Stimulated activated CD8-positive, alpha-beta memory T cell treated with anti-CD3 and anti-CD28 coated beads, Interleukin-15, amount 100 ng/mL, for 4 hours (primary cell): ENCODE measurements around the gene PRKN.
"Not testable (repeated sequence)": the region's sequence is repeated elsewhere in the genome, so short reads cannot be mapped to it uniquely, and the experiment has no call there.

Experiments
- DNase-seq, 2 donors: peaks; one replicate each; pipeline ENCODE4 v3.0.0-alpha.2; 2020; ENCODE audit warnings: low read depth in 2 of 2

Gene PRKN

DNA sequence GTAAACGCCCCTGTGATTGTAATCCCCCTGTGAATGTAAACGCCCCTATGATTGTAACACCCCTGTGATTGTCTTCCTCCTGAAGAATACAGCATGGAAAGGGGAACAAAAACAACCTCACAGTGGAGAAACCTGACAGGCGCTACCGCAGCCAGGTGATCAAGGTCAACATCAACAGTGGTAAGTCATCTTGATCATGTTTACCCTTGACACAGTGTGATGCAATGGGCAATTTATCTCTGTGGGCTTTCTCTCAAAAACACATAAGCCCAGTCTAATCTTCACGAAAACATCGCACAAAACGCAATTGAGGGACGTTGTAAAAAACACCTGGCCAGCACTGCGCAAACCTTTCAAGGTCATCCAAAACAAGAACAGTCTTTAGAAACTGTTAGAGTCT, 277.2 kb downstream of the PRKN start:
- DNase-seq = no peak

DNA sequence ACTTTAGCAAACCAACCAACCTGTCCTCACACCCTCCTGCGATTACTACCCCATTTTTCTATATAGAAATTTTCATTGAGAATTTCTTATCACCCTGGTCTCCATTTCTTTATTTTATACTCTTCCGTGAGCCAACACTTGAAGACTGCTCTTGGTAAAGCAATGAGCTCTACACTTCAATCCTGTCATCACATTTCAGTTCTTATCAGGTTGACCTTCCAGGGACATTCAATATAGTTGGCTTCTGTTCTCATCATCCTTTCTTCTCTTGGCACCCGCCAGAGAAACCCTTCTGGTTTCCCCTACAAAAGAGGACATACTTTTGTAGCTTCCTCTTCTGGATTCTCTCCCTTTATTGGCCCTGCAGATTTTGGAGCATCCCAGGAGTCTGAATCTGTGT, 279.3 kb downstream of the PRKN start:
- DNase-seq = no peak

DNA sequence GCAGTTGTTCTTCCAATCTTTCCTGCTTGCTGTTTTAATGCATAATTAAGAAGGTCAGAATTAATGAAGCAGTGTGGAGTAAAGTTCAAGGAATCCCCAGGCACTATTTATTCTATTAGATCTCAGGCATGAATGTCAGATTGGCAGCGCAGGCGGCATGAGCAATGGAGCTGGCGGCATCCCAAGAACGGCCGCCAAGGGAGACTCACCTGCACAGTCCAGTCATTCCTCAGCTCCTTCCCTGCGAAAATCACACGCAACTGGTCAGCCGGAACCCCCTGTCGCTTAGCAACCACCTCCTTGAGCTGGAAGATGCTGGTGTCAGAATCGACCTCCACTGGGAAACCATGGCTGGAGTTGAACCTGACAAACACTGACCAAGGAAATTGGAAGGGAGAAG, 284.5 kb downstream of the PRKN start:
- no peak for DNase-seq

DNA sequence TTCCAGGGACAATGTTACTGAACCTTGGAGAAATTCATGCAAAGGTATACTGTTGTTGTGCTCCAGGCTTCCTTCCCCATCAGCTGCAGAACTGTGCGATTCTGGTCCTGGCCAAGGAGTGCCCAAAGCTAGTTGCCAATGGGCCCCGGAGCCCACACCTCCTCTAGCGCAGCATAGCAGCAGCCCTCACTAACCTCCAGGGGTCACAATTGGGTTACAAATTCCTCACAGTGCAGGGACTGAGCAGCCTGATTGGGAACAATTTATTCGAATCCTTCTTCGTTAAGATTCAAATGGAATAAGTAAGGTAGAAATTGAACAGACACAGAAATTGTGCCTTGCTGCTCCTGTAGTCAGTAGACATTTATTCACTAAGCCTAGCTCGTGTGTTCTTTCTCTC, 284.9 kb downstream of the PRKN start:
- no peak for DNase-seq

DNA sequence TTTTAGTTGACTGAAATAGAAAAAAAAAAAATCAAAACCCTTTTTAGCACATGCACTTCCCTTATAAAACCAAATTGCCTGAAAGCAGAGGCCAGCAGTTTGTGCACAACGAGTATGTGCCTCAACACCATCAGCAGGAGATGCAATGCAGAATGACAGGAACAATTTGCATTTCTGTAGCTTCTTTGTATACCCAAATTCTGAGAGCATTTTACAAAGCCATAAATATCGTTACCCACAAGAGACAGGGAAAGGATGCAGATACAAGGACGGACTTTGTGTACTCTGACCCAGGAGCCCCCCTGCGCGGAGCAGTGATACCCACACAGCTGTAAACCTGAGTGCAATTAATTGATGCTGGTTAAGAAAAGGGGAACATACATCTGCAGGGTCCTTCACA, 285.6 kb downstream of the PRKN start:
- DNase-seq = no peak

DNA sequence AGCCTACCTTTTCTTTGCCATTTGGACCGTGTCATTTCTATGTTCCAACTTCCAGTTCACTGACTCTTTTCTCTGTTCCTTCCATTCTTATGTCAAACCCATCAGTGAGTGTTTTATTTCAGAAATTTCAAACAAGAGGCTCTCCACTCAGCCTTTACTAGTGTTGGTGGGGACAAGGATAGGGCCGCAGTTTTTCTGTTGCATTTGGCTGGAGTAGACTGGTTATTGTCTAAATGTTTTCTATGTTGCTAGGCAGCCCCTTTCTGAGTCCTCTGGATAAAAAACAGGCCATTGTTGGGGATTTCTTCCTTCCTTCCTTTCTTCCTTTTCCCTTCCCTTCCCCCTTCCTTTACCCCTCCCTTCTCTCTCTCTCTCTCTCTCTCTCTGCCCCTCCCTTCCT, 288.6 kb downstream of the PRKN start:
- DNase-seq = no peak

DNA sequence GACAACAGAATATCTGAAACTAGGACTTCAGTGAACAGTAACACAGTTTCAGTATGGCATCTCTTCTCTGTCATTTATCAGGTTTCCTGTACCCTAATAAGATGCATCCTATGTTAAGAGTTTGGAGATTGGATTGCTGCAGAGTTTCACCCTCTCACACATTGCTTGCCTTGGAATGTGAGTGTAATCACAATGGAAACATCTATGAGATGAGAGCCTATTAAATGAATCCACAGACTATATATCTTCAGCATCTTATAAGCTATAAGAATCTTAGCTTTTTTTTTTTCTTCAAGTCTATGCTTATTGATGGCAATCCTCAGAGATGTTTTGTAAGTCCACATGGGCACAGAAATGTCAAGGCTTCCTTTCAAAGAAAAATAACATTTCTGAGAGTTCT, 292.5 kb downstream of the PRKN start:
- no peak for DNase-seq

DNA sequence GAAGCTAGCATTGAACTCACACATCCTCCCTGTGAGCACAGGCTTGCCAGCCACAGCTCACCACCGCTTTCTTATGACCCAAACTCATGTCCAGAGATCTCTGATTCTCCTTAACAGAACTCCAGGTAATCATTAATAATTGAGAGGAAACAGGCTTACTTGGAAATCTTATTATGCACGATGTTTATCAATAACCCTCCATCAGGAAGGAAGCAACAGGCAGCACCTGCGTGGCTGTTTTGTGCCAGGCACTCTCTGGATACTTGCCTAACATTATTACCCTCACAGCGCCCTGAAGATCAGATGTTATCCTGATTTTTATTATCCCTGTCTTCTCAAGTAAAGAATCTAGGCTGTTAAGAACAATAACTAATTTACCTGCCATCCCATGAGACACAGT, 306.6 kb downstream of the PRKN start:
- DNase-seq = no peak

DNA sequence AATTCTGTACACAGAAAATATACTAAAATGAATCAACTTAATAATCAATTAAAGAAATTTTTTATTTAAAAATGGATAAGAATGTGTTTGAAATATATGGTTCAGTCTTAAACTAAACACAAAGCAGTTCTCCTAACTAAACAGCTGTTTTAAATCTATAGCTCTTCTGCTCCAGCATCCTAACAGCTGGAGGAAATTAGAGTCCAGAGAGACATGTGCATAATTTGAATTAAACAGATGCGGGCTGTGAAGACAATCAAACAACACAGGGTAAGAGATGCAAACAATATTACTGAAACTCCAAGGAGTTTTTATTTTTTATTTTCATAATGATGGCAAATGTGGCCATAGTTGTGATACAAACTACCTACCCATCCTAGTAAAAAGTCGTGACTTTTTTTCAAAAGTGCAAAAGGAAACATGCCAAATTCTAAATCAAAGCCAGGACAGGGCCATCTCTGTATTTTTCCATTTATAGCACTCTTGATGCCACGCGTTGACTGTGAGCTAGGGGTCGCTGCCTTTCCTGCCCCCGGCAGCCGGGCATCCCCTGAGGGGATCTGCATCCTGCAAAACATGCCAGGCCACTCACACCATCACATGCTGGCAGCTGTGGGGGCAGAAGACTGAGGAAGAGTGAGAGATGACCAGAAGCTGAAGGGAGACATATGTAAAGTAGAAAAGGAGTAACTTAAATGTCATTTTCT, 310.6 kb downstream of the PRKN start:
- no peak for DNase-seq

DNA sequence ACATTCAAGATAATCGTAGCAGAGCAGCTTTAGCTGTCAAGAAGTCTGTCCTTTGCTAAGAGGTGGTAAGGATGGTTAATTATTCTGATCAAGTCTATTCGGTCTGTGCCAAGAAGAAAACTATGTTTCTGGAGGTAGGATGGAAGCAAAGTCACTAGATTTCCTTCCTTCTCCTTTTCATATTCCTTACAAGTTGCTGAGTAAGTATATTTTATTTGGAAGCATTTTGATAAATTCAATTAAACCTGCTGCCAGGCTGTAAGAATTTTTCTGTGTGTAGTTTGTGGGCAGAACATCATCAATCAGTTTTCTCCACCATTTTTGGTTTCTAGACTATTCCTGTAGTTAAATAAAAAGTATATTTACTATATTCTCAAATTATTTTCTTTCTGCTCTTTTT, 311.3 kb downstream of the PRKN start:
- DNase-seq = no peak

DNA sequence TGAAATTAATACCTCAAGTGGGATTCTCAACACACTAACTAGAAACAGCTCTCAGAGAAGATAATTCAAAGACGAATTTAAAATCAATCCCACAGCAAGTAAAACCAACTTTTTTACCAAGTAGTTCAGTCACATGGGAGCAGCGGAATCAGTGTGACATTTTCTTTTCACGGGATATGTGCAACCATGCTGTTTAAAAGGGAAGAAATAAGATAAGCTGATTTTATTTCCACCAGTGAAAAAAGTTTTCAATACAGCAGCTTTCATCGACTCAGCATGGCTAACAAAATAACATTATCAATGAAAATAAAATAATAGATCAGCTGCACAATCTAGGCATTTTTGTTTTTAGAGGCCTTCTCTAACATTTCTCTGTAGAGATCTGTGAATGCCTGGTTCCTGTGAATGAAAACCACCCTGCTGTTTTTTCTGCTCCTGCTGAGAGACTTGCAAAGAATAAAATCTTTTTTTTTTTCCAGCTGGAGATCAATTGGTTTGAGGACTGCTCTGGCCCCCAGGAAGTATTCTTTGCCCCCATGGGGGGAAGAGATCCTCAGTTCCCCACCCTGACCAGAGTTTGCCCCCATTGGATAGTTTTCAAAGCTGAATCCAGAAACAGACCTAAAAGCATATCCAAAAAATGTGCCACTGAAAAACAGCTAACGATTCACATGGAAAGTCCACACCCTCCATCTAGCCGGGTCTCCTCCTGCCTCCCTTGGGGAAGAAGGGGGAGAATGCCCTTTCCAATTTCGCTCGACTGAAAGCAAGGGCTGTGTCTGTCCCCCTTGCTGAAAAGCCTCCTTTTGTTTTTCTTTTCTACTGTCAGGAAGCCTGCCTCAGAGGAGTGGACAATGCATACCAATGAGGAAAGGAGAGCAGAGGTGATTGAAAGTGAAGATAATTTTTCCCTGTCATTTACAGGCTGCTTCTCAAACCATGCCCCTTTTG, 317.6 kb downstream of the PRKN start:
- DNase-seq = no peak

DNA sequence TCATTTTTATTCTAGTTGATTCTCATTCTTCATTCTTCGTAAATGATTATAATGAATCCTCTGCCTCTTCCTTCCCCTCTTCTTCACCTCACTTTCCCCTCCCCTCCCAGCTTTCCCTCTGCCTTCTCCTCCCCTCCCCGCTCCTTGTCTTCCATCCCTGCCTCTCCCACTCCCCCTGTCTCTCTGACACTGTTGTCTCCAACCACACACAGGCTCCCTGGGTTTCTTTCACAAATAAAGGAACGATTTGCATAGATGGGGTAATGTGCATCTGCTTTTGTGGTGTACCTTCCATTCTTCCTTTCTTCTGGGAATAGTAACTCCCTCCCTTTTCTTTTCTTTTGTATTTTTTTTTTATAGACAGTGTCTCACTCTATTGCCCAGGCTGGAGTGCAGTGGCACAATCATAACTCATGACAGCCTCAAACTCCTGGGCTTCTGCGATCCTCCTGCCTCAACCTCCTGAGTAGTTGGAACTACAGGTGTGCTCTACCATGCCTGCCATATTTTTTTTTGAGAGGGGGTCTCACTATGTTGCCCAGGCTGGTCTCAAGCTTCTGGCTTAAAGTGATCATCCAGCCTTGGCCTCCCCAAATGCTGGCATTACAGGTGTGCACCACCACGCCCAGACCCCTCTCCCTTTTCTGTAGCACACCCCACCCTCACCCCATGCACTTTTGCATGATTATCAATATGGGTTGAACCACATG, 318.6 kb downstream of the PRKN start:
- no peak for DNase-seq

DNA sequence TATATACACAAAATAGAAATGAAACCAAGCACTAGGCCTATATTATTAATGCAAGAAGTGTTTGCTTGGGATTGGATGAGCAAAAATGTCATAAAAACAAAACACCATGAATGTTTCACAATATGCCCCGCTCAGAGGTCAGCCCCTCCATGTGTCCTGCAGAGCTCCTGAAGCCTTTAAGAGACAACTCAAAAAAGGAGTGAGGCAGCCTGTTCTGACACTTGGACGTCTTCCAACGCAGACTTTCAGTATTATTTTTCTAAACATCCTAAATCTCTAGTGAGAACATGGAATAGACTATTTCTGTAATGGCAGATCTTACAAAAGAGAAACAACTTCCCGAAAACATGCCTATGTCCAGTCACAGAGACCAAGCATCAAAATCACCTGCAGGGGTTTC, 322.6 kb downstream of the PRKN start:
- no peak for DNase-seq

DNA sequence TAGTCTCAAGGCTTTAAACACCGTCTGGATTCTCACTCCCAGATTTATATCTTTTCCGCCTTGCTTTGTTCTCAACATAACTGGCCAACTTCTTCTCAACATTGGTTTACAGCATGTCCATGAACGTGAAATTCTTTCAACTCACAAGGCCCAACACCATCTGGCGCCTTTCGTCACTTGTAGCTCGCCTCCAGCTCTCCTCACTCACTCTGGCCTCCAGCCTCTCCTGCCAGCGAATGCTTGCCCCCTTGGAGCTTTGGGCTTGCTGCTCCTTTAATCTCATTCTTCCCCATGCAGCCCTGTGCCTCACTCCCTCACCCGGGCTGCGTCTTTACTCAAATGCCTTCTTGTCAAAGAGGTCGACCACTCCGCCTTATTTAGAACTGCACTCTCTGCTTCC, 324.5 kb downstream of the PRKN start:
- DNase-seq = no peak

DNA sequence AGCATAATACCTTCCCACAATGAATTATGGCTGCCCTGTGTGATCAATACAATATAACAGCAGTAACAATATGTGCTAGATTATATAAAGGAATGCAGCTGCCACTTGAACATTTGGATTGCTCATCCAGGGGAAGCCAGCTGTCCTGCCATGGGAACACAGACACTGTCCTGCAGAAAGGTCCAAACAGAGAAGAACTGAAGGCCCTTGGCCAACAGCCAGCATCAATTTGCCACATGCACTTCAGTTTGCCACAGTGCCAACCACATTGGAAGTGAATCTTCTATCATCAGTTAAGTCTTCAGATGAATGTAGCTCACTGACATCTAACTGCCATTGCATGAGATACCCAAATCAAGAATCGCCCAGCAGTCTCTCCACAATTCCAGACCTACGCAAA, 332.4 kb downstream of the PRKN start:
- no peak for DNase-seq

DNA sequence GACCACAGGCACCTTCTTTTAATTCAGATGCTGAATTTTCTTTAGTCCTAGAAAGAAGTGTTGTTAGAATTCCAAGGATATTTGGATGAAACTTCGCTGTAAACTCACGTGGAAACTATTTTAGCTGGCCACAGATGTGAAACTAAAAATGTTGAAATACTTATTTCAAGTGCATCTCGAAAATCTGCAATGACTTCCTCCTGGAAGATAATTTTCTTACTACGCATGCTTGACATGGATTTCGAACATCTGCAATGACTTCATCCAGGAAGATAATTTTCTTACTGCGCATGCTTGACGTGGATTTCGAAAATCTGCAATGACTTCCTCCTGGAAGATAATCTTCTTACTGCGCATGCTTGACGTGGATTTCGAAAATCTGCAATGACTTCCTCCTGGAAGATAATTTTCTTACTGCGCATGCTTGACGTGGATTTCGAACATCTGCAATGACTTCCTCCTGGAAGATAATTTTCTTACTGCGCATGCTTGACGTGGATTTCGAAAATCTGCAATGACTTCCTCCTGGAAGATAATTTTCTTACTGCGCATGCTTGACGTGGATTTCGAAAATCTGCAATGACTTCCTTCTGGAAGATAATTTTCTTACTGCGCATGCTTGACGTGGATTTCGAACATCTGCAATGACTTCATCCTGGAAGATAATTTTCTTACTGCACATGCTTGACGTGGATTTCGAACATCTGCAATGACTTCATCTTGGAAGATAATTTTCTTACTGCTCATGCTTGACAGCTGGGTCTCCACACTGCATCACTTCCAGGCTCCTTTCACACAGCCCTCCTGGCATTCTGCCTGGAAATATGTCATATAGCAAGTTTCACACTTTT, 336.4 kb downstream of the PRKN start:
- not testable (repeated sequence) for DNase-seq

DNA sequence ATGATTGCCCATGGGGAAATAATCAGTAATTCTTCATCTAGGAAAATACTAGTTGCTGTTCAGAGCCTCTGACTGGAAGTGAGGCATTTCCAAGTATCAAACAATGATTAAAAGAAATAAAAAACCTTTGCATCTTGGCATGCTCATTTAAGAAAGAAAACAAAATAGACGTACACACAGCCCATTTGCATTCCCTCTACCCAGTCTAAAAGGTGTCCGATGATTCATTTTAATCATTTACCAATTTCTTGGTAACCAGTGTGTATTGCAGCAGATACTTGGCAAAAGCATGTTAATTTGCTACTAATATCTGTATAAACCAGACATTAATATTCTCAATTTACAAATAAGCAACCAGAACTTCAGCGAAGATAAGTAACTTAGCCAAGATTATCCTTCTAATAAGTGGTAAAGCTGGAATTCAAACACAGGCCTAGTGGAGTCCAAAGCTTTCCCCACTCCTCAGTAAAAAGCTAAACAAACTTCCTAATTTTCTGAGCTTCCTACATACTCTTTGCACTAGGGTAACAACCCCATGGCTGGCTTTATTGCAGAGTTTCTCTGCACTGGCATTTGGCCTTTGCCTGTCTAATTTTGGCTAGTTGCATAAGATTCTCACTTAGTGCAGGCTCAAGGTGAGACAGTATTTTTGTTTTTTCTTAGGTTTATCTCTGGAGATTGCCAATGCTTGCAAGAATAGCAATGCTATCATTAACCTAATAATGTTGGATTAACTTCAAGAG, 338.1 kb downstream of the PRKN start:
- DNase-seq = no peak

DNA sequence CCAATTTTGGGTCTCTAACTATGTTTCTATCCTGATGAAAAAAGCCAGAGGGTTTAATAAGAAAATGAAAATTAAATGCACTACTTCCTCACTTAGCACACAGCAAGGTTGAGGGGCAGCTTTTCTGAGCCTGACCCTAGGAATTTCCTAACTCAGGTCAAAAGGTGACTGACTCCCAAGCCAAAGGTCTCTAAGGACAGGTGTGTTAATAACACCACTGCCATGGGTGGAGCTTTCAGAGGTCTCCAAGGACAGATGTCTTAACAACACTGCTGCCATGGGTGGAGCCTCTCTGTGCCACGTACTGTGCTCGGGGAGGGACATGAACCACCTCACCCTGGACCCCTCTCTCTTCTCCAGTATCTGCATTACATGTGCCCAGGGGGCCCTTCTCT, 339.2 kb downstream of the PRKN start:
- DNase-seq = no peak

DNA sequence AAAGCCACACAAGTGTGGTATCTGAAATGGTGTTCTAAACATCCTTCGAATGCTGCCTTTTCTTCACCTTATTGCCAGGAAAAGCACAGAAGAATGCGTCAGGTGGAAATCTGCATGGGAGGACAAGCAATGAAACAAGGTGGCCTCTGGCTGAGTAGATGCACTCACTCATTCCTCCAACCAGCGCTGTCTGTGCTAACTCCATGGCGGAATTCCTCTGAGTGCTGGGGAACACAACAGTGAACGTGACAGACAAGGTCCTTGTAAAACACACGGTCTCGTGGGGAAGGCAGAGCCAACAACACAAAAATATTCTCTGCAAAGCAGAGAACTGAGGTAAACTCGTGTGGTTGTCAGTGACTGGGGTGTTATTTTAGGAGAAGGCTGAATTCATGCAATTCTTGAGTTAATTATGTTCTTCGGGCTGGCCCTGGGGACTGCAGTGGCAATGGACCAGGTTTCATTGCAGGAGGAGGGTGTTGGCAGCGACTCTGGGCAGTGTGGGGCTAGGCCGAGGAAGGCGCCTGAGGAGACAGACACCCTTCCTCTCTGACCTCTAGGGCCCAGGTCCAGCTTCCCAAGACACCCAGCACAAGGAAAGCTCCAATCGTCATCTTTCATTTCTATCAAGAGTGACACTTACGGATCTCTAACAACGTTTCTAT, 339.7 kb downstream of the PRKN start:
- no peak for DNase-seq

DNA sequence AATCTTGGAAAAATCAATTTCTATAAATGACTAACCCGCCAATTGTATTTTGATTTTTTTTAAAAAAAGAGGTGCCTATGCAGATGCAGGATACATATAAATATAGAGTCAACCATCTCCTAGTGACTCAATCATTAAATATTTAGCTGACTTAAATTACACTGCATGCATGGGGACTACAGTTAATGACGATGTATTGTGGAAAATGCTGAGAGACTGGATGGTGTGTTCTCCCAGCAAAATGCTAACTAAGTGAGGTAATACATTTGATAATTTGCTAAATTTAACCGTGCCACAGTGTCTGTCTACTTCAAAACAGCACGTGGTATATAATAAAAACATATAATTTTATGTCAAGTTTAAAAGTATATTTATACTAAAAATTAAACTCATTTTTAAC, 341.6 kb downstream of the PRKN start:
- no peak for DNase-seq
